K562 (cell line): Measurements from ENCODE around the gene ITPR2. TPM values are rescaled to one million over a fixed set of nuclear protein-coding genes. Genes with fewer than 3 reads are reported as not detected.
"Not testable (repeated sequence)": the region's sequence is repeated elsewhere in the genome, so short reads cannot be mapped to it uniquely, and the experiment has no call there.

ENCODE experiments used
- ATAC-seq: fragments of 200-7000 bp; cut with Tn5 transposase; 3 replicates; pipeline ENCODE4 v1.9.1; 2020; ENCODE audit warnings: moderate library complexity
- BruUV-seq: library from RNA; stranded (reverse); fragments of 400-500 nt; replicated peaks from 2 replicates; lab custom pipeline; 2021; lab: Mats Ljungman, UMichigan
- CTCF ChIA-PET: fragments of 300-600 bp; formaldehyde crosslinking; extraction: SDS; loops from one replicate; lab custom pipeline; 2021; ENCODE audit warnings: low intra/inter-chr PET ratio; lab: Yijun Ruan, JAX
- POLR2A ChIA-PET: fragments of 300-600, 350-650 bp; sonication (Branson Sonifier 250); formaldehyde crosslinking; extraction: SDS; loops from one replicate; lab custom pipeline; 2021; ENCODE audit warnings: antibody characterized with exemption, inconsistent platforms; lab: Yijun Ruan, JAX
- DNase-seq, 4 experiments: peaks; one replicate each; pipeline versions ENCODE4 v3.0.0 to v3.0.0-alpha.2; 2011 to 2018; ENCODE audit warnings: low spot score in 3 of 4, mixed read lengths in 3 of 4; ENCODE audit errors: extremely low read depth in 1 of 4
- FAIRE-seq: peaks from 2 replicates; lab custom pipeline; 2011; peaks lifted over from hg19 to GRCh38; lab: Jason Lieb, UNC
- H2AFZ ChIP-seq: 2 replicates; pipeline ENCODE4 v1.6.0; 2011; ENCODE audit warnings: low read depth, low read length, control low read depth, inconsistent platforms
- H3K27ac ChIP-seq: fragments of 200-600 bp; 3 replicates; pipeline ENCODE4 v1.8.0; 2011; ENCODE audit warnings: low read depth, mild to moderate bottlenecking, control low read depth, inconsistent platforms, low read length, moderate library complexity, mixed read lengths; ENCODE audit errors: extremely low read depth
- H3K27me3 ChIP-seq, 2 experiments: fragments of 300-600 bp in 1 of 2; 2 replicates in 1 of 2; 3 replicates in 1 of 2; pipeline versions ENCODE4 v1.6.0 to v1.8.0; 2011; ENCODE audit warnings: inconsistent platforms in 2 of 2, low read length in 2 of 2, mild to moderate bottlenecking in 1 of 2, mixed read lengths in 1 of 2, moderate library complexity in 1 of 2; ENCODE audit not compliant: control insufficient read depth in 2 of 2, insufficient read depth in 2 of 2
- H3K36me3 ChIP-seq: fragments of 300-600 bp; 3 replicates; pipeline ENCODE4 v1.8.0; 2011; ENCODE audit warnings: mild to moderate bottlenecking, low read length, inconsistent platforms; ENCODE audit not compliant: control insufficient read depth, insufficient read depth
- H3K4me1 ChIP-seq, 2 experiments: fragments of 200-600 bp in 1 of 2; replicated peaks in 1 of 2; 2 replicates in 1 of 2; 3 replicates in 1 of 2; pipeline versions ENCODE4 v1.5.1 to v1.8.0; 2011; ENCODE audit warnings: inconsistent platforms in 2 of 2, low read length in 2 of 2, mild to moderate bottlenecking in 1 of 2, mixed read lengths in 1 of 2, moderate library complexity in 1 of 2; ENCODE audit not compliant: control insufficient read depth in 2 of 2, insufficient read depth in 2 of 2
- H3K4me2 ChIP-seq: 2 replicates; pipeline ENCODE4 v1.6.1; 2011; ENCODE audit warnings: low read length, control low read depth, inconsistent platforms, mixed read lengths; ENCODE audit not compliant: insufficient read depth
- H3K4me3 ChIP-seq: fragments of 200-600 bp; sonication (generic), shearing (Covaris generic); 2 replicates; pipeline ENCODE4 v1.5.1; 2016; ENCODE audit warnings: control low read depth, inconsistent platforms
- H3K79me2 ChIP-seq: fragments of 200-600 bp; 3 replicates; pipeline ENCODE4 v1.8.0; 2011; ENCODE audit warnings: low read length, inconsistent platforms; ENCODE audit not compliant: control insufficient read depth, insufficient read depth
- H3K9ac ChIP-seq, 2 experiments: 2 replicates each; pipeline versions ENCODE4 v1.6.0 to v1.6.1; 2011; ENCODE audit warnings: low read depth in 2 of 2, low read length in 2 of 2, control low read depth in 1 of 2, inconsistent platforms in 1 of 2, mild to moderate bottlenecking in 1 of 2, mixed read lengths in 1 of 2; ENCODE audit not compliant: insufficient read depth in 1 of 2
- H3K9me1 ChIP-seq: one replicate; pipeline ENCODE4 v1.6.0; 2011; ENCODE audit warnings: inconsistent platforms, mild to moderate bottlenecking, low read length, moderate library complexity; ENCODE audit not compliant: control insufficient read depth, insufficient read depth
- H3K9me3 ChIP-seq: replicated peaks from 2 replicates; pipeline ENCODE4 v1.5.1; 2011; ENCODE audit warnings: low read depth, low read length, inconsistent platforms; ENCODE audit not compliant: control insufficient read depth, insufficient read depth
- H4K20me1 ChIP-seq: replicated peaks from 2 replicates; pipeline ENCODE4 v1.6.1; 2011; ENCODE audit warnings: low read length, inconsistent platforms, mixed read lengths; ENCODE audit not compliant: control insufficient read depth, insufficient read depth
- CTCF ChIP-seq, 3 experiments: IDR thresholded peaks in 2 of 3; conservative IDR thresholded peaks in 1 of 3; 2 replicates each; pipeline ENCODE4 v1.5.1; 2011 to 2012; ENCODE audit warnings: low read length in 3 of 3, mild to moderate bottlenecking in 3 of 3, control low read depth in 2 of 3, improper control_type of control experiment in 1 of 3, inconsistent platforms in 1 of 3, low read depth in 1 of 3, mixed read lengths in 1 of 3, moderate library complexity in 1 of 3; ENCODE audit not compliant: insufficient read depth in 2 of 3
- FOXA3 ChIP-seq, 2 experiments: fragments of 450-650 bp in 1 of 2; sonication (generic) in 1 of 2; formaldehyde crosslinking; IDR thresholded peaks in 1 of 2; conservative IDR thresholded peaks in 1 of 2; 2 replicates each; pipeline versions ENCODE4 v1.4.0 to v1.8.0; 2020 to 2022; ENCODE audit warnings: mild to moderate bottlenecking in 2 of 2, missing genetic modification reagents in 1 of 2
- RAD21 ChIP-seq, 2 experiments: fragments of 250-450 bp in 1 of 2; fragments of 450-650 bp in 1 of 2; sonication (Bioruptor Pico) in 1 of 2; formaldehyde crosslinking in 1 of 2; IDR thresholded peaks in 1 of 2; conservative IDR thresholded peaks in 1 of 2; 2 replicates each; pipeline versions ENCODE4 v1.4.0 to v1.8.0; 2020 to 2022; ENCODE audit warnings: mild to moderate bottlenecking in 2 of 2, moderate library complexity in 1 of 2
- WGBS: fragments of 100-300 bp; shearing (Covaris generic); methylation state at CpG from one replicate; pipeline ENCODE4 v1.1.6; 2016; ENCODE audit warnings: low coverage, mixed read lengths; ENCODE audit not compliant: insufficient coverage; ENCODE audit errors: missing lambda C conversion rate; 5-methylcytosine and 5-hydroxymethylcytosine counted together
- in situ Hi-C: fragments of 300-500 bp; cut with MboI; formaldehyde crosslinking; loops from 4 replicates; pipeline ENCODE4 v1.15.0; 2018; ENCODE audit warnings: inconsistent platforms, mixed read lengths
- intact Hi-C: fragments of 100-400 bp; cut with micrococcal nuclease; formaldehyde crosslinking; loops from 2 replicates; pipeline ENCODE4 v1.14.2; 2022
- polyA plus RNA-seq, 8 experiments: library from polyadenylated mRNA; depleted of rRNA in 4 of 8; stranded (reverse) in 5 of 8; unstranded in 3 of 8; fragments of >200 nt; fragmentation: Nextera tagmentation in 2 of 8; fragmentation: Illumina TruSeq in 1 of 8; extraction: Ambion mirVana in 2 of 8; extraction: Trizol in 1 of 8; gene quantifications; 2 replicates each; pipeline versions ENCODE4 v1.2.1 to v1.2.3, GENCODE V29; 2011 to 2014; ENCODE audit warnings: inconsistent platforms in 1 of 8, missing spikeins in 1 of 8
- total RNA-seq, 7 experiments: library from RNA; depleted of rRNA in 6 of 7; stranded (reverse); fragments of >200 nt in 6 of 7; fragmentation: Illumina TruSeq in 2 of 7; extraction: Trizol in 2 of 7; gene quantifications; 2 replicates each; pipeline versions ENCODE4 v1.2.1 to v1.2.3, GENCODE V29; 2011 to 2021; ENCODE audit warnings: low replicate concordance in 1 of 7
- TF ChIP-seq, protein P1 (sequence below), 2 experiments: fragments of 450-650 bp; formaldehyde crosslinking in 1 of 2; IDR thresholded peaks; 2 replicates each; pipeline versions ENCODE4 v1.4.0 to v1.6.1; 2014 to 2020; ENCODE audit warnings: mild to moderate bottlenecking in 2 of 2, borderline replicate concordance in 1 of 2, low read depth in 1 of 2

ITPR2 gene
- total and polyA plus RNA-seq, 9 of the 15 experiments (the other 6 are each of a cell fraction or from before 2014, with no cell fraction given): 0.21 to 3.3 (median 0.95) TPM

- BruUV-seq, H3K4me1 ChIP-seq, FAIRE-seq, H3K27me3 ChIP-seq, H3K36me3 ChIP-seq, H3K4me2 ChIP-seq, H3K79me2 ChIP-seq, POLR2A ChIA-PET, H2AFZ ChIP-seq, H3K9me1 ChIP-seq, in situ Hi-C loops, H3K9ac ChIP-seq, H3K9me3 ChIP-seq, H3K27ac ChIP-seq, ATAC-seq, H3K4me3 ChIP-seq, H4K20me1 ChIP-seq: not testable (repeated sequence)
- CTCF ChIA-PET: interaction anchor here (1.1 kb wide), 1 partner anchor 374 kb away, joined by 3 read pairs; no protein-coding TSS in a partner anchor
- intact Hi-C loops: loop anchor here (5.0 kb wide), 1 partner anchor 107 kb away; no protein-coding TSS in a partner anchor
- peak in 1 of 4 experiments; percentile 29 for DNase-seq
- peak in 1 of 2 experiments; percentile 76; a peak in 3 of 4 replicates for TF ChIP-seq RAD21 (CRISPR knock-in tag; conservative IDR thresholded peaks at IDR 0.05 in 1 of 2, IDR thresholded peaks at IDR 0.05 in 1 of 2)
- TF ChIP-seq FOXA3 (CRISPR knock-in tag; conservative IDR thresholded peaks at IDR 0.05 in 1 of 2, IDR thresholded peaks at IDR 0.05 in 1 of 2): 0 out of 4 replicates have a peak, but pooled peaks of 1 of the 2 experiments have one; percentile 27
- TF ChIP-seq CTCF (IDR thresholded peaks at IDR 0.05 in 2 of 3, conservative IDR thresholded peaks at IDR 0.05 in 1 of 3; ENCODE audit: insufficient read depth in 2 of 3, low read depth in 1 of 3, low read length in 3 of 3): peak; percentile 29 to 36 (median 31); a peak in 3 of 6 replicates
- TF ChIP-seq, protein P1, sequence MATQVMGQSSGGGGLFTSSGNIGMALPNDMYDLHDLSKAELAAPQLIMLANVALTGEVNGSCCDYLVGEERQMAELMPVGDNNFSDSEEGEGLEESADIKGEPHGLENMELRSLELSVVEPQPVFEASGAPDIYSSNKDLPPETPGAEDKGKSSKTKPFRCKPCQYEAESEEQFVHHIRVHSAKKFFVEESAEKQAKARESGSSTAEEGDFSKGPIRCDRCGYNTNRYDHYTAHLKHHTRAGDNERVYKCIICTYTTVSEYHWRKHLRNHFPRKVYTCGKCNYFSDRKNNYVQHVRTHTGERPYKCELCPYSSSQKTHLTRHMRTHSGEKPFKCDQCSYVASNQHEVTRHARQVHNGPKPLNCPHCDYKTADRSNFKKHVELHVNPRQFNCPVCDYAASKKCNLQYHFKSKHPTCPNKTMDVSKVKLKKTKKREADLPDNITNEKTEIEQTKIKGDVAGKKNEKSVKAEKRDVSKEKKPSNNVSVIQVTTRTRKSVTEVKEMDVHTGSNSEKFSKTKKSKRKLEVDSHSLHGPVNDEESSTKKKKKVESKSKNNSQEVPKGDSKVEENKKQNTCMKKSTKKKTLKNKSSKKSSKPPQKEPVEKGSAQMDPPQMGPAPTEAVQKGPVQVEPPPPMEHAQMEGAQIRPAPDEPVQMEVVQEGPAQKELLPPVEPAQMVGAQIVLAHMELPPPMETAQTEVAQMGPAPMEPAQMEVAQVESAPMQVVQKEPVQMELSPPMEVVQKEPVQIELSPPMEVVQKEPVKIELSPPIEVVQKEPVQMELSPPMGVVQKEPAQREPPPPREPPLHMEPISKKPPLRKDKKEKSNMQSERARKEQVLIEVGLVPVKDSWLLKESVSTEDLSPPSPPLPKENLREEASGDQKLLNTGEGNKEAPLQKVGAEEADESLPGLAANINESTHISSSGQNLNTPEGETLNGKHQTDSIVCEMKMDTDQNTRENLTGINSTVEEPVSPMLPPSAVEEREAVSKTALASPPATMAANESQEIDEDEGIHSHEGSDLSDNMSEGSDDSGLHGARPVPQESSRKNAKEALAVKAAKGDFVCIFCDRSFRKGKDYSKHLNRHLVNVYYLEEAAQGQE (IDR thresholded peaks at IDR 0.05; ENCODE audit: borderline replicate concordance): peak; percentile 37; the same call in 1 of the 2 replicates
- TF ChIP-seq, protein P1 (CRISPR knock-in tag; IDR thresholded peaks at IDR 0.05; ENCODE audit: low read depth): not testable (repeated sequence)
- 0% methylated on average over 2 of the region's 2 CpGs for WGBS
These were observed 52.3 kb downstream of the ITPR2 start for GRCh38 chr12:26780656-26781055.
